Stomach smooth muscle (tissue), 2 donors: Measurements from ENCODE around the gene FBXO2.

Experiments
- H3K27ac ChIP-seq: one replicate; pipeline ENCODE4 v1.7.0; 2013; ENCODE audit warnings: mild to moderate bottlenecking, low read length, inconsistent platforms
- H3K27me3 ChIP-seq, 2 donors: one replicate each; pipeline ENCODE4 v1.7.0; 2013; ENCODE audit warnings: low read length in 2 of 2; ENCODE audit not compliant: insufficient read depth in 2 of 2, control insufficient read depth in 1 of 2
- H3K36me3 ChIP-seq, 2 donors: one replicate each; pipeline ENCODE4 v1.7.0; 2013; ENCODE audit warnings: low read length in 2 of 2; ENCODE audit not compliant: control insufficient read depth in 2 of 2, insufficient read depth in 2 of 2
- H3K4me1 ChIP-seq: one replicate; pipeline ENCODE4 v1.7.0; 2013; ENCODE audit warnings: low read length; ENCODE audit not compliant: control insufficient read depth, insufficient read depth
- H3K4me3 ChIP-seq, 2 donors: one replicate each; pipeline ENCODE4 v1.7.0; 2013; ENCODE audit warnings: low read length in 2 of 2
- H3K9ac ChIP-seq, 2 donors: one replicate each; pipeline ENCODE4 v1.7.0; 2013; ENCODE audit warnings: low read length in 2 of 2, mild to moderate bottlenecking in 1 of 2
- H3K9me3 ChIP-seq, 2 donors: one replicate each; pipeline ENCODE4 v1.7.0; 2013; ENCODE audit warnings: low read length in 2 of 2; ENCODE audit not compliant: control insufficient read depth in 2 of 2
- donor health status: healthy.
- donor health status: Pancreatic carcinoma.

The FBXO2 gene

DNA sequence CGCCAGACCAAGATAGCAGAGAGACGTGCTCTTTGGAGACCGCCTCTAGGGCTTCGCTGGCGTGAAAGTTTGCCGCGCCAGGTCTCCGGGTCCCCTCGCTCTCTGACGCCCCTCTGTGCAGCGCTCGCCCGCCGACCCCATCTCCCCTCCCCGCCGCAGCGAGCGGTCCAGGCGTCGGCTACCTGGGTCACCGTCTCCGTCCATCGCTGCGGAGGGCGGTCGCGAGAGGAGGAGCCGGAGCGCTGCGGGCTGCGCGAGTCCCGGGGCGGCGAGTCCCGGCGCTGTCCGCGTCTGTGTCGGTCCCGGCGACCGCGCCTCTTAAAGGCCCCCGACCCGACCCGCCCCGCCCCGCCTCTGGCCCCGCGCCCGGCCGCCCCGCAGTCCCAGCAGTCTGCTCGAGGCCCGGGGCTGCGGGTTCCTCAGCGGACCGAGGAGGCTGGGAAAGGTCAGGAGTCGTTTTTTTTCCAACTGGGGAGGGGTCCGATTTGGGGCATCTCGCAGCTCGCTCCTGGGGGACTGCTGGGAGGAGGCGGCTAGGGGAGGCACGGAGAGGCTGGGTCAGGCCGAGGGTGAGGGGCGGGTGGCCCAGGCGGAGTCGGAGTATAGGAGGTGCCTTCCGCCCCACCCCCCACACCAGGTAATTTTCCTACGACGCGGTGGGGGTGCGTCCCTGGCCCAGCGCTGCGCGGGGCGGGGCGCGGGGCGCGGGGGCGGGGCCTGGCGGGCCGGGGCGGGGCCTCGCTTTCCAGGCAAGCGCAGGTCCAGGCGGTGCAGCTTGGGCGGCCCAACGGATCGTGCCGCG, at the start of gene FBXO2, which contains the start of gene FBXO44:
TSS of gene FBXO2 (minus strand) at position 293 of the 802 bp plus-strand sequence. CDS start at position 204, 89 bp downstream.
TSS of gene FBXO44 (plus strand) at position 741 of the 802 bp plus-strand sequence. CDS start 959 bp downstream, outside the sequence.
- H3K4me1 ChIP-seq: peaks cover 21% of the 10 kb centered on the region
- H3K9ac ChIP-seq: peak within 1 kb of the TSS; percentile 55 to 66
- peak within 1 kb of the TSS; percentile 63 to 77 for H3K4me3 ChIP-seq
- H3K9me3 ChIP-seq: no peaks in the 10 kb centered on the region
- no peak within 1 kb of the TSS for H3K27ac ChIP-seq
- H3K27me3 ChIP-seq: peaks cover 9 to 14% of the 10 kb centered on the region in 2 donors
- H3K36me3 ChIP-seq: peaks cover 3% of the 10 kb centered on the region in 2 donors

GRCh38 chr1:11703357-11704193, 49.3 kb upstream of the FBXO2 start:
- Histone ChIP-seq H3K9ac (no peak overlapping the region), H3K27me3 (peaks cover 12 to 17% of the 10 kb centered on the region in 2 donors), H3K4me3 (no peak overlapping the region), H3K36me3 (no peaks in the 10 kb centered on the region), H3K4me1 (peaks cover 10% of the 10 kb centered on the region), H3K9me3 (no peaks in the 10 kb centered on the region), H3K27ac (no peak overlapping the region)

DNA sequence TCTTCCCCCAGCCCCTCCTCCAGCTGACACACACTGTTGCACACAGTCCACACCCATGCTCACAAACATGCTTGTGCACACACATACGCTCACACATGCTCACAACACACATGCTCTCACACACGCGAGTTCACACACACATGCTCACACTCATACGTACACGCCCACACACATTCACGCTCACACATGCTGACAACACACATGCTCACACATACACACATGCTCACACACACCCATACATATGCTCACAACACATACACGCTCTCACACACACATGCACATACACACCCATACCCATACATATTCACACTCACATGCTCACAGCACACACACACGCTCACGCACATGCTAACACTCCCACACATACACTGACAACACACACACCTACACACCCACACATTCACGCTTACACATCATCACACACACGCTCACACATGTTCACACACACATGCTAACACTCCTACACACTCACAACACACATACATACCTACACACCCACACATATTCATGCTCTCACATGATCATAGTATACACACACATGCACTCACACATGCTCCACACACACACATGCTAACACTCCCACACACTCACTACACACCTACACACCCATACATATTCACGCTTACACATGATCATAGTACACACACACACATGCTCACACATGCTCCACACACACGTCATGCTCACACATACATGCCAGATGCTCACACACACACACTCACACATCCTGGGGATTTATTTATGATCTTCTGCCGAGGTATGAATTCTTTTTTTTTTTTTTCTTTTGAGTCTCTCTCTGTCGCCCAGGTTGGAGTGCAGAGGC, 48.0 kb upstream of the FBXO2 start:
- H3K36me3 ChIP-seq: no peaks in the 10 kb centered on the region
- H3K4me3 ChIP-seq: no peak overlapping the region
- no peak overlapping the region for H3K9ac ChIP-seq

DNA sequence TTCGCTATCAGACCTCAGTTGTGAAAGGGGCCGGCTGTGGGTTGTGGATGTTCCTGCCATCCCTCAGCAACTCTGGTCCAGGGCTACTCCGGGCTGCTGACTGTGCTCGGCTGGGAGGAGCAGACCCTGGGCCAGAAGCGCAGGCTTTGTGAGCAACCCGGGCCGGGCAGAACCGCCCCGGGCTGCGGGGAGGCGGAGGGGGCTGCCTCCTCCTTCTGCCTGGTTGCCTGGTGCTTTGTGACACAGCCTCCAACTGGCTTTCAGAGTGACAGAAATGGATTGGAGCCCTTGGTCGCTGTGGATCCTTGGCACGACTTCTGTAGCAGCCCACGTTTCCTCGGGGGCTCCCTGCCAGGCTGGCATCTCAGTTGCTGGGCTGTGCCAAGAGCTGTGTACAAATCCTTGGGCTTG, 47.3 kb upstream of the FBXO2 start:
- H3K27ac ChIP-seq: no peak overlapping the region
- no peaks in the 10 kb centered on the region for H3K9me3 ChIP-seq
- no peaks in the 10 kb centered on the region for H3K36me3 ChIP-seq
- H3K4me1 ChIP-seq: peaks cover 10% of the 10 kb centered on the region
- no peak overlapping the region for H3K9ac ChIP-seq
- peaks cover 16 to 20% of the 10 kb centered on the region in 2 donors for H3K27me3 ChIP-seq
- H3K4me3 ChIP-seq: peak overlapping the region in 1 of 2 donors; percentile 40

More for the DNA sequence above, 48.0 kb upstream of the FBXO2 start:
- H3K4me1 ChIP-seq: peaks cover 10% of the 10 kb centered on the region
- no peaks in the 10 kb centered on the region for H3K9me3 ChIP-seq
- peaks cover 13 to 20% of the 10 kb centered on the region in 2 donors for H3K27me3 ChIP-seq
- no peak overlapping the region for H3K27ac ChIP-seq

- H3K4me3 ChIP-seq: peak overlapping the region in 1 of 2 donors; percentile 40
- H3K9ac ChIP-seq: no peak overlapping the region
- no peaks in the 10 kb centered on the region for H3K36me3 ChIP-seq
- no peak overlapping the region for H3K27ac ChIP-seq
- peaks cover 16 to 20% of the 10 kb centered on the region in 2 donors for H3K27me3 ChIP-seq
- H3K4me1 ChIP-seq: peaks cover 10% of the 10 kb centered on the region
- H3K9me3 ChIP-seq: no peaks in the 10 kb centered on the region
Observed at GRCh38 chr1:11700601-11701467, 46.6 kb upstream of the FBXO2 start.

DNA sequence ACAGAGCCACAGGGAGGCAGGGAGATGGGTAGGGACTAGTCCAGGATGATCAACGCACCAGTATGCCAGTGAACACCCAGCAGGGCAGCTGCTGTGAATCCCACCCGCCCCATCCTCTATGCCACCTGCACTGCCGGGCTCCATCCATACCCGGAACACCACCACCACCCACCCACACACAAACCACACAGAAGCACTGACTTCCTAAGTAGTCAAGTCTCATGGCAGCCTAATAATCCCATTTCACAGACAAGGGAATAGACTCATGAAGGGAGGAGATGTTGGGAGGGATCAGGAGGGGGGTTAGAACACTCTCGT, 43.6 kb upstream of the FBXO2 start:
- H3K27me3 ChIP-seq: peaks cover 28 to 31% of the 10 kb centered on the region in 2 donors
- H3K4me3 ChIP-seq: no peak overlapping the region
- H3K27ac ChIP-seq: no peak overlapping the region
- no peaks in the 10 kb centered on the region for H3K9me3 ChIP-seq
- H3K36me3 ChIP-seq: no peaks in the 10 kb centered on the region
- no peak overlapping the region for H3K9ac ChIP-seq
- peaks cover 13% of the 10 kb centered on the region for H3K4me1 ChIP-seq

DNA sequence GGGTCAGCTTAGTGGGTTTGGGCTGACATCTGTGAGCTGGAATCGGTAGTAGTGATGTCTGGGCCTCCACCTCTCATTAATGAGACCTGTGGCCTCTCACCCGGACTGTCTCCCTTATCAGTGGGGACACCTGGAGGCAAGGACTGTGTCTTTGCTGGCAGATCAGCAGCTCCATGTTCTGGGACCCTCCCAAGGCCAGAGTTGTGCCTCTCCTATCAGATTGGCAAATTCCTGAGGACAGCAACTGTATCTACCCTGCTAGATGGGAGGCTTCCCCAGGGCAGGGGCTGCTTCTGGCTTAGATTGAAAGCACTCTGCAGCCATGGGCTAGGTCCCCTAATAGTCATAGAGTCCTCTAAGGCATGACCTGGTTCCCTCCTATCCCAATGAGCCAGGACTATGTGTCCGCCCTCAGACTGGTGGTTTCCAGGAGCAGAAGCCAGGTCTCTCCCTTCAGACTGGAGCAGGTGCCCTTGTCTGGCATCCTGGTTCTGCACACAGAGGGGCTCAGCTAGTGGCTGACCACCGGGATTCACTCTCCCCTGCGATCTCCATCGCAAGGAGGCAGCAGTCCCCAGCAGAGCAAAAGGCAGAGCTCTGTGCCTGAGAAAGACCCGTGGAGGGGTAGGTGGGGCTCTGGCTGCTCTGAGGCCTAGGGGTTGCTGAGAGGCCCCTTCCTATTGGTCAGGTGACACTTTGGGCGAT, 43.1 kb upstream of the FBXO2 start:
- Histone ChIP-seq H3K4me1 (peaks cover 13% of the 10 kb centered on the region), H3K36me3 (no peaks in the 10 kb centered on the region), H3K27me3 (peaks cover 32 to 36% of the 10 kb centered on the region in 2 donors), H3K27ac (no peak overlapping the region), H3K4me3 (no peak overlapping the region), H3K9me3 (no peaks in the 10 kb centered on the region), H3K9ac (no peak overlapping the region)

DNA sequence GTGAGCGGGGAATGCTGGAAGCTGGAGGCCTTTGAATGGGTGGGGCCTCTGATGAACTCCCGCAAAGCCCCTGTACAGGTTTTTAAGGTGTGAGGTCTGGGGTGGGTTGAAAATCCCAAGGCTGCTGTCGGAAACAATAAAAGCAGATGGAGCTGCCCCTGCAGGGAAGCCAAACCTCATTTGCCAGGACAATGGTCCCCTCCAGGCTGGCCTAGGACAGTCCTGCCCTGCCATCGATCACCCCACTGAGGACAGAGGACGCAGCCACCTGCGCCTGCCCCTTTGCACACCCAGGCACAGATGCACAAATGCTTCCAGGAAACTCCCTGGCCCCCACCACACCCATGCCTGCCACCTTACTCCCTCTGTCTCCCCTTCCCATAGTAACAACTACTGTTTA, 41.6 kb upstream of the FBXO2 start:
- peaks cover 14% of the 10 kb centered on the region for H3K4me1 ChIP-seq
- H3K9ac ChIP-seq: no peak overlapping the region

DNA sequence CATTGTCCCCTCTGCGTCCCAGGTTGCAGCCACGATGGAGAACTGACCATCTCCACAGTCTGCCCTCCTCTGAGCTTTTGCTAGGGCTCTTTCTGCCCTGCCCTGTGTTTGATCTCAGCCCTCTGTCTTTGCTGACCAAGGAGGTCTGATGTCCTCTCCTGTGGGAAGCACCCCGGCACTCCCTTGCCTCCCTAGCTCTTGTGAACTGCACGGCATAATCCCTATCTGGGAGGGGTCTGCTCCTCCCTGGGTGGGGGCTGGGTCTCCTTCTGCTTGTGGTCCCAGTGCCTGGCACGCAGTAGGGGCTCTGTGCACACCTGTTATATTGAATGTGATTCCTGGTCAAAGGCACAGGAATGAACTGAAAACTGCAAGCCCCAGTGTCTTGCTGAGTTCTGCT, 39.7 kb upstream of the FBXO2 start:
- Histone ChIP-seq H3K27me3 (peaks cover 47 to 50% of the 10 kb centered on the region in 2 donors), H3K9ac (no peak overlapping the region), H3K4me3 (no peak overlapping the region), H3K4me1 (peaks cover 17% of the 10 kb centered on the region), H3K27ac (no peak overlapping the region), H3K9me3 (no peaks in the 10 kb centered on the region), H3K36me3 (no peaks in the 10 kb centered on the region)

More for the DNA sequence above, 41.6 kb upstream of the FBXO2 start:
- Histone ChIP-seq H3K36me3 (no peaks in the 10 kb centered on the region), H3K27me3 (peaks cover 39 to 42% of the 10 kb centered on the region in 2 donors), H3K27ac (no peak overlapping the region), H3K9me3 (no peaks in the 10 kb centered on the region), H3K4me3 (no peak overlapping the region)
